ENCODE measurements around the gene HABP2.

- TF ChIP-seq FOXM1 (IDR thresholded peaks at IDR 0.05; ENCODE audit: borderline replicate concordance) (no peak), ZNF384 (IDR thresholded peaks at IDR 0.05) (no peak), HDGF (IDR thresholded peaks at IDR 0.05; ENCODE audit: borderline replicate concordance) (no peak), BHLHE40 (IDR thresholded peaks at IDR 0.05; ENCODE audit: borderline replicate concordance) (no peak), SP1 (IDR thresholded peaks at IDR 0.05) (no peak), ELF4 (IDR thresholded peaks at IDR 0.05) (no peak), FOXK2 (IDR thresholded peaks at IDR 0.05) (no peak), SUZ12 (IDR thresholded peaks at IDR 0.05) (no peak)
Observed at GRCh38 chr10:113600569-113600968, 47.7 kb downstream of the HABP2 start.
